H1 (cell line): ENCODE results near the gene ARHGAP10. TPM values are rescaled to one million over a fixed set of nuclear protein-coding genes. Genes with fewer than 3 reads are reported as not detected.

Experiments
- CHD7 ChIP-seq: fragments of 300-600 bp; sonication (generic); IDR thresholded peaks from 2 replicates; pipeline ENCODE4 v1.7.1; 2012; ENCODE audit warnings: low read length, moderate library complexity, mild to moderate bottlenecking, inconsistent platforms; ENCODE audit not compliant: insufficient replicate concordance
- JUN ChIP-seq: IDR thresholded peaks from 2 replicates; pipeline ENCODE4 v1.6.1; 2011; ENCODE audit warnings: low read depth, mild to moderate bottlenecking, improper control_type of control experiment, low read length
- POU5F1 ChIP-seq: IDR thresholded peaks from 2 replicates; pipeline ENCODE4 v1.6.1; 2011; ENCODE audit warnings: low read depth, mild to moderate bottlenecking, low read length, moderate library complexity
- TBP ChIP-seq: IDR thresholded peaks from 2 replicates; pipeline ENCODE4 v1.6.1; 2011; ENCODE audit warnings: low read depth, low read length, improper control_type of control experiment
- polyA plus RNA-seq, 7 experiments: library from polyadenylated mRNA; depleted of rRNA in 3 of 7; stranded (reverse) in 5 of 7; unstranded in 2 of 7; fragments of >200 nt in 5 of 7; fragments of 200-250 nt in 2 of 7; gene quantifications; 1 replicate in 5 of 7; 2 replicates in 1 of 7; 4 replicates in 1 of 7; pipeline versions ENCODE4 v1.2.1 to v1.2.3, GENCODE V29; 2011 to 2013; ENCODE audit warnings: missing spikeins in 2 of 7, mixed read lengths in 2 of 7
- total RNA-seq: library from RNA; stranded (reverse); fragmentation: NEBNext Ultra II Directional; extraction: Animal tissue kit (Norgen Biotek cat#: 25700); gene quantifications from 2 replicates; pipeline ENCODE4 v1.2.1, GENCODE V29; 2021

The ARHGAP10 gene
- total and polyA plus RNA-seq, 2 of the 8 experiments (the other 6 are each of a cell fraction or from before 2014, with no cell fraction given) = 3.7 to 6.1 TPM

DNA sequence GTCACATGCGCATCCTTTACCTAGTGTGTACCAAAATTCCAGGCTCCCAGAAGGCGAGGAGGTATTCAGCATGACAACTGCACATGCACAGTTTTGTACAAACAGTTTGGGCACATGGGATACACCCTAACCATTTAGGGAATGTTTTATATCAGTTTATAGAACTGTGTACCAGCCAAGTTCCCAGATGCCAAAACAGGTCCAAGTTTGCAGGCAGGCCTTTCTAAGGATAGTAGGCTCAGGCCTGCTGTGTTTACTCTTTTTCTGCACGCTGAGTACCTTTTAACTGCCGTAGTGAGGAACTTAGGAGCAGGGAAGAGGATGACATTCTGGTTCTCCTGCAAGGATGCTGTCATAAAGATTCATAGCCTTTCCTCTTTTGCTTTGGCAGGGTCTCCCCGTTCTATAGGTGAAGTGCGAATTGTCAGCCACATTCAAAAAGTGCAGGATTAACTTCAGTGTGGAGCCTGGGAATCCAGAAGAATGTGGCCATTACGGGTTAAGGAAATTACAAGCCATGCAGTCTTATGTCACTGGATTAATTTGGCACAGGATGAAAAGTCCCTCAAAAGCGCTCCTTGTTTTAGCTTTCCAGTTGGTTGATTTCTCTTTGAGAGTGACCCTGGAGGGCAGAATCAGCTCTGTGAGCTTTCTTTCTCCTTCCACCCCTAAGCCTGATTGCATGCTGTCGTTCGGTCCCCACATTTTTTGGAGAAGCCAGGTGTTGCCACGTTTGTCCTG is 259.8 kb downstream of the ARHGAP10 start (continued):
- TF ChIP-seq CHD7 (no peak), JUN (no peak), POU5F1 (no peak), TBP (no peak)
